B cell (primary cell): ENCODE results near the gene RPS25. TPM values are rescaled to one million over a fixed set of nuclear protein-coding genes. Genes with fewer than 3 reads are reported as not detected.
"Not testable (repeated sequence)": the region's sequence is repeated elsewhere in the genome, so short reads cannot be mapped to it uniquely, and the experiment has no call there.

Source experiments
- ATAC-seq: fragments of 200-7000 bp; cut with Tn5 transposase; one replicate; pipeline ENCODE4 v1.10.0; 2021; ENCODE audit warnings: low read depth, mild to moderate bottlenecking, moderate number of reproducible peaks, moderate library complexity
- CTCF ChIA-PET: fragments of 350-600 bp; sonication (Branson Sonifier 250); formaldehyde crosslinking; loops from one replicate; lab custom pipeline; 2021; ENCODE audit warnings: antibody characterized with exemption, inconsistent platforms; lab: Charles Lee
- POLR2A ChIA-PET: fragments of 350-600 bp; sonication (Branson Sonifier 250); formaldehyde crosslinking; loops from one replicate; lab custom pipeline; 2021; ENCODE audit warnings: antibody characterized with exemption; lab: Charles Lee
- DNase-seq: peaks from one replicate; pipeline ENCODE4 v3.0.0; 2013
- H2AFZ ChIP-seq: 2 replicates; pipeline ENCODE4 v1.6.1; 2012; ENCODE audit warnings: mild to moderate bottlenecking, low read depth, low read length; ENCODE audit not compliant: insufficient read depth, poor library complexity, severe bottlenecking
- H3K27ac ChIP-seq, 2 donors: 1 replicate in 1 of 2; 2 replicates in 1 of 2; pipeline ENCODE4 v1.5.1; 2012 to 2013; ENCODE audit warnings: low read length in 2 of 2, mild to moderate bottlenecking in 2 of 2, moderate library complexity in 1 of 2
- H3K27me3 ChIP-seq, 4 experiments: fragments of 200-600 bp in 1 of 4; sonication (generic) in 1 of 4; replicated peaks in 1 of 4; 1 replicate in 2 of 4; 2 replicates in 2 of 4; pipeline versions ENCODE4 v1.6.1 to v1.7.0; 2013 to 2016; ENCODE audit warnings: low read length in 3 of 4, mild to moderate bottlenecking in 2 of 4, mixed read lengths in 1 of 4, moderate library complexity in 1 of 4; ENCODE audit not compliant: insufficient read depth in 4 of 4, control insufficient read depth in 3 of 4; ENCODE audit errors: control extremely low read depth in 1 of 4
- H3K36me3 ChIP-seq, 2 experiments: replicated peaks in 1 of 2; 1 replicate in 1 of 2; 2 replicates in 1 of 2; pipeline versions ENCODE4 v1.6.1 to v1.7.1; 2013; ENCODE audit warnings: low read length in 1 of 2; ENCODE audit not compliant: insufficient read depth in 2 of 2, control insufficient read depth in 1 of 2; ENCODE audit errors: control extremely low read depth in 1 of 2, extremely low read depth in 1 of 2
- H3K4me1 ChIP-seq, 2 donors: fragments of 200-600 bp in 1 of 2; sonication (generic) in 1 of 2; 1 replicate in 1 of 2; 2 replicates in 1 of 2; pipeline versions ENCODE4 v1.5.1 to v1.6.1; 2013 to 2017; ENCODE audit warnings: low read length in 2 of 2; ENCODE audit not compliant: control insufficient read depth in 2 of 2, insufficient read depth in 2 of 2
- H3K4me2 ChIP-seq: replicated peaks from 2 replicates; pipeline ENCODE3; 2012; ENCODE audit warnings: mild to moderate bottlenecking, low read depth, low read length; ENCODE audit not compliant: poor library complexity, severe bottlenecking
- H3K4me3 ChIP-seq, 5 experiments: fragments of 200-600 bp in 1 of 5; sonication (generic) in 1 of 5; 1 replicate in 3 of 5; 2 replicates in 2 of 5; pipeline versions ENCODE4 v1.5.1 to v1.7.0; 2011 to 2016; ENCODE audit warnings: low read length in 4 of 5, mild to moderate bottlenecking in 4 of 5, low read depth in 2 of 5, control low read depth in 1 of 5, moderate library complexity in 1 of 5; ENCODE audit not compliant: insufficient read depth in 1 of 5; ENCODE audit errors: control extremely low read depth in 1 of 5, extremely low read depth in 1 of 5
- H3K79me2 ChIP-seq: fragments of 200-600 bp; sonication (generic); one replicate; pipeline ENCODE4 v1.6.0; 2016; ENCODE audit warnings: low read length; ENCODE audit not compliant: control insufficient read depth, insufficient read depth
- H3K9ac ChIP-seq: fragments of 200-600 bp; sonication (generic); 2 replicates; pipeline ENCODE4 v1.6.1; 2017; ENCODE audit warnings: mild to moderate bottlenecking, low read length, moderate library complexity
- H3K9me3 ChIP-seq, 3 donors: one replicate each; pipeline versions ENCODE4 v1.6.1 to v1.7.1; 2013; ENCODE audit warnings: low read length in 2 of 3; ENCODE audit not compliant: control insufficient read depth in 2 of 3, insufficient read depth in 1 of 3; ENCODE audit errors: control extremely low read depth in 1 of 3
- H4K20me1 ChIP-seq: 2 replicates; pipeline ENCODE4 v1.6.0; 2012; ENCODE audit warnings: mild to moderate bottlenecking, low read length; ENCODE audit not compliant: insufficient read depth, control insufficient read depth, poor library complexity, severe bottlenecking
- H3K27ac Mint-ChIP-seq: one replicate; pipeline ENCODE4 v1.8.0; 2021; ENCODE audit warnings: mixed read lengths
- H3K27me3 Mint-ChIP-seq: one replicate; pipeline ENCODE4 v1.8.0; 2021; ENCODE audit warnings: mixed read lengths
- H3K4me1 Mint-ChIP-seq: one replicate; pipeline ENCODE4 v1.8.0; 2021; ENCODE audit warnings: mixed read lengths
- H3K4me3 Mint-ChIP-seq: one replicate; pipeline ENCODE4 v1.8.0; 2021; ENCODE audit warnings: mixed read lengths
- H3K9me3 Mint-ChIP-seq: one replicate; pipeline ENCODE4 v1.8.0; 2022; ENCODE audit warnings: mixed read lengths; ENCODE audit not compliant: insufficient read depth
- EZH2 ChIP-seq: IDR thresholded peaks from 2 replicates; pipeline ENCODE4 v1.6.1; 2012; ENCODE audit warnings: borderline replicate concordance, low read depth, mild to moderate bottlenecking, moderate library complexity, low read length; ENCODE audit not compliant: insufficient read depth, poor library complexity, severe bottlenecking
- WGBS: methylation state at CpG from one replicate; pipeline ENCODE4 v1.1.5; 2013; ENCODE audit warnings: missing lambda C conversion rate; ENCODE audit not compliant: insufficient coverage; 5-methylcytosine and 5-hydroxymethylcytosine counted together
- intact Hi-C: fragments of 100-400 bp; cut with micrococcal nuclease; formaldehyde crosslinking; loops from one replicate; pipeline ENCODE4 v1.10.0; 2022
- polyA plus RNA-seq: library from polyadenylated mRNA; depleted of rRNA; stranded (reverse); fragments of >200 nt; gene quantifications from 2 replicates; pipeline ENCODE4 v1.2.3, GENCODE V29; 2012
- small RNA-seq: library from RNA; depleted of rRNA; stranded (forward); fragments of <200 nt; gene quantifications from one replicate; pipeline ENCODE3, GENCODE V24; 2012; ENCODE audit warnings: low replicate concordance, low read depth; ENCODE audit not compliant: insufficient read length
- total RNA-seq, 2 donors: library from RNA; stranded (reverse); fragments of 120-200 nt in 1 of 2; gene quantifications; 1 replicate in 1 of 2; 2 replicates in 1 of 2; pipeline versions ENCODE4 v1.2.3 to v1.2.4, GENCODE V29; 2013 to 2022
- TF ChIP-seq, protein P1 (sequence below): fragments of 200-600 bp; IDR thresholded peaks from one replicate; pipeline ENCODE4 v1.8.0; 2022; ENCODE audit warnings: antibody characterized with exemption, mild to moderate bottlenecking

RPS25 gene
- total and polyA plus RNA-seq, 2 donors (not counting 1 experiment from before 2014, with no cell fraction given) = 1,823 to 2,003 TPM

DNA sequence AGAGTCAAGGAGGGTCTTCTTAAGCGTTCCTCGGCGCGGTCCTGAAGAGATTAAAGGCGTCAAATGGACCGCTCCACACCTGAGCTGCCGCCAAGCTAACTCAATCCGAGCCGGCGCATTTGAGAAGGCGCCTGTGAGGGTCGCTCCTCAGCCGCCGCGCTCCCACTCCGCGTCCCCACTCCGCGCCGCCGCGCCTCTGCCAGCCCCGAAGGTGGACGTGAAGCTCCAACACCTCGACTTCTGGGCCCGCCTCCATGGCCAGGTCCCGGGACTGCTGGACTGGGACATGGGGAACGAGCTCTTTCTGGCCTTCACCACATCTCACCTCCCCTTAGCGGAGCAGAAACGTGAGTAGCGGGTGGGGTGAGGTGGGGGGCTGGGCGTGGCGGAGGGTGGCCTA is 46.5 kb downstream of the RPS25 start, which contains the start of gene FOXR1:
Gene FOXR1 (plus strand): TSS at position 116 of the 400 bp plus-strand sequence. CDS start 171 bp downstream, at position 287.
- Histone ChIP-seq H3K9me3 (no peaks in the 10 kb centered on the region), H3K9ac (no peak within 1 kb of the TSS), H3K27me3 (peaks cover 0 to 22% (median 2%) of the 10 kb centered on the region in 4 experiments), H3K4me1 (no peaks in the 10 kb centered on the region), H3K36me3 (no peaks in the 10 kb centered on the region), H3K4me2 (no peak within 1 kb of the TSS), H2AFZ (no peak within 1 kb of the TSS), H3K27ac (no peak within 1 kb of the TSS), H3K4me3 (no peak within 1 kb of the TSS), H3K79me2 (no peaks in the 10 kb centered on the region), H4K20me1 (no peaks in the 10 kb centered on the region)
- no peak within 1 kb of the TSS for H3K4me3 Mint-ChIP-seq
- no peaks in the 10 kb centered on the region for H3K4me1 Mint-ChIP-seq
- WGBS = 55% methylated on average over 27 of the region's 33 CpGs
- ChIA-PET CTCF (no interaction called here), POLR2A (no interaction called here)
- peaks cover 27% of the 10 kb centered on the region for H3K27me3 Mint-ChIP-seq
- no peak for ATAC-seq
- peaks cover 2% of the 10 kb centered on the region for H3K9me3 Mint-ChIP-seq
- H3K27ac Mint-ChIP-seq = no peak within 1 kb of the TSS
- intact Hi-C loops = no loop called here
- DNase-seq = no peak
- no peak for TF ChIP-seq EZH2
- TF ChIP-seq, protein P1, sequence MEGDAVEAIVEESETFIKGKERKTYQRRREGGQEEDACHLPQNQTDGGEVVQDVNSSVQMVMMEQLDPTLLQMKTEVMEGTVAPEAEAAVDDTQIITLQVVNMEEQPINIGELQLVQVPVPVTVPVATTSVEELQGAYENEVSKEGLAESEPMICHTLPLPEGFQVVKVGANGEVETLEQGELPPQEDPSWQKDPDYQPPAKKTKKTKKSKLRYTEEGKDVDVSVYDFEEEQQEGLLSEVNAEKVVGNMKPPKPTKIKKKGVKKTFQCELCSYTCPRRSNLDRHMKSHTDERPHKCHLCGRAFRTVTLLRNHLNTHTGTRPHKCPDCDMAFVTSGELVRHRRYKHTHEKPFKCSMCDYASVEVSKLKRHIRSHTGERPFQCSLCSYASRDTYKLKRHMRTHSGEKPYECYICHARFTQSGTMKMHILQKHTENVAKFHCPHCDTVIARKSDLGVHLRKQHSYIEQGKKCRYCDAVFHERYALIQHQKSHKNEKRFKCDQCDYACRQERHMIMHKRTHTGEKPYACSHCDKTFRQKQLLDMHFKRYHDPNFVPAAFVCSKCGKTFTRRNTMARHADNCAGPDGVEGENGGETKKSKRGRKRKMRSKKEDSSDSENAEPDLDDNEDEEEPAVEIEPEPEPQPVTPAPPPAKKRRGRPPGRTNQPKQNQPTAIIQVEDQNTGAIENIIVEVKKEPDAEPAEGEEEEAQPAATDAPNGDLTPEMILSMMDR = no peak

GRCh38 chr11:118969508-118969907 is 48.6 kb downstream of the RPS25 start:
- no CpG with 5 or more reads among the region's 2 CpGs for WGBS
- H2AFZ ChIP-seq, H3K9me3 Mint-ChIP-seq, H3K4me3 ChIP-seq, H3K4me3 Mint-ChIP-seq, H3K9ac ChIP-seq, intact Hi-C loops, DNase-seq, ATAC-seq, CTCF ChIA-PET, H4K20me1 ChIP-seq, H3K36me3 ChIP-seq, H3K27ac Mint-ChIP-seq, H3K4me2 ChIP-seq, POLR2A ChIA-PET, H3K9me3 ChIP-seq, H3K79me2 ChIP-seq, H3K4me1 Mint-ChIP-seq, H3K4me1 ChIP-seq, H3K27ac ChIP-seq: not testable (repeated sequence)
- peaks cover 13% of the 10 kb centered on the region for H3K27me3 Mint-ChIP-seq
- peaks cover 0 to 11% (median 2%) of the 10 kb centered on the region in 4 experiments for H3K27me3 ChIP-seq

Small RNAs within 50 kb of the gene (small RNA-seq; reads per million reads assigned to genes)
- not detected for gene AP003392.2
- not detected for gene RF00017
- gene RF00019 = not detected

Other genes with a start within 250 kb of the RPS25 start
- 255 and 256 TPM in 2 replicates for gene DDX6, start 227.2 kb downstream of the RPS25 start, total RNA-seq
- gene DDX6, start 227.2 kb downstream of the RPS25 start, polyA plus RNA-seq = 36.7 and 81.0 TPM in 2 replicates
- gene CXCR5, start 134.5 kb downstream of the RPS25 start, total RNA-seq = 108 and 111 TPM in 2 replicates
- gene CXCR5, start 134.5 kb downstream of the RPS25 start, polyA plus RNA-seq = 125 and 163 TPM in 2 replicates
- gene BCL9L, start 92.4 kb downstream of the RPS25 start, total RNA-seq = 40.8 and 44.0 TPM in 2 replicates
- gene BCL9L, start 92.4 kb downstream of the RPS25 start, polyA plus RNA-seq = 12.6 and 15.1 TPM in 2 replicates
- not detected in 2 replicates for gene UPK2, start 62.0 kb downstream of the RPS25 start, total RNA-seq
- gene UPK2, start 62.0 kb downstream of the RPS25 start, polyA plus RNA-seq = 0.40 and 0.43 TPM in 2 replicates
- not detected in 2 replicates for gene FOXR1, start 46.6 kb downstream of the RPS25 start, total RNA-seq
- gene FOXR1, start 46.6 kb downstream of the RPS25 start, polyA plus RNA-seq = not detected in 2 replicates
- 122 and 138 TPM in 2 replicates for gene CENATAC, start 20.2 kb downstream of the RPS25 start, total RNA-seq
- 50.1 and 79.6 TPM in 2 replicates for gene CENATAC, start 20.2 kb downstream of the RPS25 start, polyA plus RNA-seq
- gene TRAPPC4, start 423 bp upstream of the RPS25 start, total RNA-seq = 61.5 and 64.5 TPM in 2 replicates
- gene TRAPPC4, start 423 bp upstream of the RPS25 start, polyA plus RNA-seq = 61.4 and 83.5 TPM in 2 replicates
- gene SLC37A4, start 12.5 kb upstream of the RPS25 start, total RNA-seq = 13.2 and 14.3 TPM in 2 replicates
- gene SLC37A4, start 12.5 kb upstream of the RPS25 start, polyA plus RNA-seq = 23.5 and 26.3 TPM in 2 replicates
- gene HYOU1, start 38.9 kb upstream of the RPS25 start, total RNA-seq = 46.2 and 48.7 TPM in 2 replicates
- 38.5 and 64.4 TPM in 2 replicates for gene HYOU1, start 38.9 kb upstream of the RPS25 start, polyA plus RNA-seq
- gene VPS11, start 49.5 kb upstream of the RPS25 start, total RNA-seq = 64.7 and 71.1 TPM in 2 replicates
- 31.6 and 35.7 TPM in 2 replicates for gene VPS11, start 49.5 kb upstream of the RPS25 start, polyA plus RNA-seq
- gene HMBS, start 66.5 kb upstream of the RPS25 start, total RNA-seq = 7.6 and 9.2 TPM in 2 replicates
- gene HMBS, start 66.5 kb upstream of the RPS25 start, polyA plus RNA-seq = 17.7 and 18.2 TPM in 2 replicates
- 34.5 and 38.3 TPM in 2 replicates for gene DPAGT1, start 83.5 kb upstream of the RPS25 start, total RNA-seq
- gene DPAGT1, start 83.5 kb upstream of the RPS25 start, polyA plus RNA-seq = 60.3 and 64.3 TPM in 2 replicates
- 9.5 and 13.8 TPM in 2 replicates for gene C2CD2L, start 89.0 kb upstream of the RPS25 start, total RNA-seq
- gene C2CD2L, start 89.0 kb upstream of the RPS25 start, polyA plus RNA-seq = 14.1 and 17.0 TPM in 2 replicates
- gene HINFP, start 103.2 kb upstream of the RPS25 start, total RNA-seq = 78.7 and 84.6 TPM in 2 replicates
- gene HINFP, start 103.2 kb upstream of the RPS25 start, polyA plus RNA-seq = 51.5 and 60.6 TPM in 2 replicates
- not detected in 2 replicates for gene ABCG4, start 130.7 kb upstream of the RPS25 start, total RNA-seq
- gene ABCG4, start 130.7 kb upstream of the RPS25 start, polyA plus RNA-seq = not detected in 2 replicates
- 9.6 and 10.4 TPM in 2 replicates for gene NLRX1, start 150.4 kb upstream of the RPS25 start, total RNA-seq
- 4.5 and 6.3 TPM in 2 replicates for gene NLRX1, start 150.4 kb upstream of the RPS25 start, polyA plus RNA-seq
- gene NHERF4, start 167.1 kb upstream of the RPS25 start, total RNA-seq = 0.22 and 0.76 TPM in 2 replicates
- 0.61 TPM in 1 of 2 replicates, not detected in the other for gene NHERF4, start 167.1 kb upstream of the RPS25 start, polyA plus RNA-seq
- gene CBL, start 188.0 kb upstream of the RPS25 start, total RNA-seq = 35.2 and 38.7 TPM in 2 replicates
- 11.7 and 12.5 TPM in 2 replicates for gene CBL, start 188.0 kb upstream of the RPS25 start, polyA plus RNA-seq